HG02885 (cell line): ENCODE measurements around the gene OGFRL1.

Experiments used
- ATAC-seq: cut with Tn5 transposase; IDR thresholded peaks from one replicate; pipeline ENCODE4 v1.9.1; 2021; ENCODE audit warnings: mild to moderate bottlenecking; ENCODE audit not compliant: unreplicated experiment, poor library complexity

OGFRL1 gene

GRCh38 chr6:71280701-71281100 is 7.9 kb upstream of the OGFRL1 start:
- no peak for ATAC-seq

- no peak for ATAC-seq
Measured at GRCh38 chr6:71284785-71285184, 3.8 kb upstream of the OGFRL1 start.

DNA sequence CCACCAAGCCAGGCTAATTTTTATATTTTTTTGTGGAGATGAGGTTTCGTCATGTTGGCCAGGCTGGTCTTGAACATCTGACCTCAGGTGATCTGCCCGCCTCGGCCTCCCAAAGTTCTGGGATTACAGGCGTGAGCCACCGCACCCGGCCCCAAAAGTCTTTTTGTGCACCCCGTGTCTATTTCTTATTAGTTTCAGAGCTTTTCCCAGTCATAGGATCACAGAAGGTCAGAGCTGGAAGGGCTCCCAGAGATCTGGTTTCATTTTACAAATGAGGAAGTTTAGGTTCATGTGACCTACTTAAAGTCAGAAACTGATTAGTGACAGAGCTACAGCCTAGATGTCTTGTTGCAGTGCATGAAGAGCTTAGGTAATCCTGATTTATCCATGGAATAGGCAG is 1.6 kb upstream of the OGFRL1 start:
- no peak for ATAC-seq

DNA sequence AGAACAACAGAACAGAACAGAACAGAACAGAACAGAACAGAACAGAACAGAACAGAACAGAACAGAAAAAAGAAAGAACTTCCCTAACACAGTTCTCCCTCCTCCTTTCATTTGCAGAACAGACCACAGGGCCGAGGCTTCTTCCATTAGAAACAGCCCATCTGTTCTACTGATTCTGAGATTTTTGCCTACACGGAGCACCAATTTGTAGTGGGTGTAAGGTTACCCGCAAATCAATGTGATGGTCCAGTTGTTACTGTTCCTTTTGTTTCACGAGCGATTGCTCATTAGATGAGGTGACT is 734 bp upstream of the OGFRL1 start:
- no peak for ATAC-seq

DNA sequence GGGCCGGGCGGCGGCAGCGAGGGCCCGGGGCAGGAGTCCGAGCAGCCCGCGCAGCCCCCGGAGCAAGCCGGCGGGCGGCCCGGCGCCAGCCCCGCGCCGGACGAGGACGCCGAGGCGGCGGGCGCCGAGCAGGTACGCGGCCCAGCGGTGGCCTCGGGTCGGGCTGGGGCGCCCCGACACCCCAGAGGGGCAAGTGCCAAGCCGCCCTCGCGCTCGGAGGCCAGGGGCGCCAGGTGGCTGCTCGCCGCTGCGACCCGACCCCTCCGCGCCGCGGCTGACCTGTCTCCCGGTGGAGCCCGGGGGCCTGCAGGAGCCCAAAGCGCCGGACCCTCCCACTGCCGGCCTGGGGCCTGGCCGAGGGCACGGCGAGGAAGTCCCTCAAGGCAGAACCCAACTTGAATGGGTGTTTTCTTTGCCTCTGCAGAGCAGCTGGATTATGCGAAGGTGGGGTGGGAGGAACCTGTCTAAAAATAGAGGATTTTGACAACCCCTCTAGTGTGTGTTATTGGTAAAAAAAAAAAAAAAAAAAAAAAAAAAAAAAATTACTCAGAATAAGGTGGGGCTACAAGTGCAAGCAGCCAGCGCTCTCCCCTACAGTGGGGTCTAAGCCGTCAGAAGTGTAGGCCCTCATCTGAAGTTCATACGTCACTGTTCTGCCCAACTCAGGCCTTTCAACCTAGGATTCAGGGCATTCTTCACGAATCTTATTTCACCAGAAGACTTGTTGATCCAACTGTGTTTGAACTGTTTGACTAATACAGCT is 609 bp downstream of the OGFRL1 start:
- ATAC-seq, result peak; percentile 36

DNA sequence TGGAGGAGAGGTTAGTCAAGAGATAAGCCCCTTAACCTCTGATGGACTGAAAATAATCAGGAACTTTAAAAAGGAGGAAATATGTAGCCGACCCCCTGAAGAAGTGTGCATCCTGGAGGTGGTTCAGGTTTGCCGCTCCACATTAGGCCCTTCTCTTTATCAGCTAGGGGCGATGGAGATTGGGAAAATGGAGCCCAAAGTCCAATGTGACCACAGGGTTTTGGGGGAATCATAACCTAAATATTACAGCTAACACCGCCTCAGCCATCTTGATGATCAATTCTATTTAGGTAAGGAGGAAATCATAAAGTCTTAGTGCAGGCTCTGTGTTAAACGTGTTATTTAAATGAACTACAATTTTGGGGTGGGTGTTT is 1.2 kb downstream of the OGFRL1 start:
- no peak for ATAC-seq

DNA sequence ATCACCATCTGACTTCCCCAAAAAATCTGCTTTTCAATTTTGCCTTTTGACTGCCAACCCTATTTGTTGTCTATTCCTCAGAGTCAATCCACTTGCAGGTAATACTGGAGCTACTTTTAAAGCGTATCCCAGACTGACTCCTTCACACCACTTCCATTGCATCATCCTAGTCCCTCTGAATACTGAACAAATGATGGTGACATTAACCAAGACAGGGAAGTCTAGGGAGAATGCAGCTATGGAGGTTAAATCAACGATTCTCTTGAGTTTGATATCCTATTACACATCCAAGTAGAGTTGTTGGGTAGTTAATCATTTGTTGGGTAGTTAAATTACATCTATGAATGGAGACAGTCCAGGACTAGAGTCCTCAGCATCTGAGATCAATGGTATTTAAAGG is 2.0 kb downstream of the OGFRL1 start:
- ATAC-seq, result no peak

- no peak for ATAC-seq
Measured at GRCh38 chr6:71292001-71292400, 3.4 kb downstream of the OGFRL1 start.

- ATAC-seq, result no peak
Measured at GRCh38 chr6:71294121-71294523, 5.5 kb downstream of the OGFRL1 start.

DNA sequence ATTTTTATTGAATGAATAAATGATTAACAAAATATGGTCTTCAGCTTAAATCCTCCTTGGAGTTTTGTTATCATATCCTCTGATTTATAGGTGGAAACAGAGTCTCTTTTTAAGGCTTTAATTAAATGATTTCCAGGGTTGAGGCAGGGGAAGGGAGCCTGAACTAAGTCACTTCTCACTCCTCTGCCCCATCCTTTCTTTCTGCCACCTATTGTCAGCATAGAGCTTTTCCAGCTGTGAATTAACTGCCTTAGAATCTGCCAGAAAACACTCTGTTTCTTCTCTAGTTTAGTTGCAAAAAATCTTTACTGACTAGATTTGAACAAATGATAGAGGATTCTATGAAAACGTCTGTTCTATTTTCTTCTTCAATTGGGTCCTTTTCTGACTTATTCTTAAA is 9.8 kb downstream of the OGFRL1 start:
- no peak for ATAC-seq

DNA sequence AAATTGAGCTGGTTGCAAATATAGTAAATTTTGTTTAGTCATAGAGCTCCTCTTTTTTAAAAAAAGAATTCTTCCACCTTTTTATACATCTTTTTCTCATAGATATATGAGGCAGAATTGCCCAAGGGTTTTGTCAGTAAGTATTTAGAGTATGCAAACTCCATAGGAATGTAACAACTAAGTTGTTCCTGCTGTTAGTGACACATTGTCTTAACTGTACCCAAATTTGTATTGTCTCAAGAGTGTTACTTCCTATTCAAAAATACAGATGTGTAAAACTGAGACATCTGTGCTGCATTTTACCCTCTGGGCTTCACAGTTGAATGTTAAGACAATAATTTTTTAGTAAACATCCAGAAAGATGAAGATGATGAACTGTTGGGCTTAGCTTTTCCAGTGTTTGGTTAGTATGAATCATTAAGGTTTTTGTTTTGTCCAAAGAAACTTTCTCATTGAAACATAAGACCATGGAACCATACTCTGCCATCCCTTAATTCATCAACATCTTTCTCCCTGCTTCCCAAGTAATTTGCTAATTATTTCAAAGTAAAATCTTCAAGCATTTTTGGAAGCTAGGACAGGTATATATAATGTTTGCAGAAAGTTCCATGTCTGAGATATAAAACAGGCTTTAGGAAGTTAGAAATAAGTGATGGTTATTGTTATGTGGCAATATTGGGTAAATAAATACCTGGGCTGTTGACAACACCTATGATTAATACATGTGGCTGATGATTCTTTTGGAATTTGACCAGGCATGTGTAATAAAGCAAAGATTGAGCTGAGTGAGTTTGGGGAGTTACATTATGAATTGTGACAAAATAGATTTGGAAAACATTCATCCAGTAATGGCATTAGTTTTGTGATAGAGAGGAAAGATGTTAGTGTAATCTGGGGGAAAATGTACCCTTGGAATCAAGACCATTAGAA is 11.2 kb downstream of the OGFRL1 start:
- no peak for ATAC-seq

DNA sequence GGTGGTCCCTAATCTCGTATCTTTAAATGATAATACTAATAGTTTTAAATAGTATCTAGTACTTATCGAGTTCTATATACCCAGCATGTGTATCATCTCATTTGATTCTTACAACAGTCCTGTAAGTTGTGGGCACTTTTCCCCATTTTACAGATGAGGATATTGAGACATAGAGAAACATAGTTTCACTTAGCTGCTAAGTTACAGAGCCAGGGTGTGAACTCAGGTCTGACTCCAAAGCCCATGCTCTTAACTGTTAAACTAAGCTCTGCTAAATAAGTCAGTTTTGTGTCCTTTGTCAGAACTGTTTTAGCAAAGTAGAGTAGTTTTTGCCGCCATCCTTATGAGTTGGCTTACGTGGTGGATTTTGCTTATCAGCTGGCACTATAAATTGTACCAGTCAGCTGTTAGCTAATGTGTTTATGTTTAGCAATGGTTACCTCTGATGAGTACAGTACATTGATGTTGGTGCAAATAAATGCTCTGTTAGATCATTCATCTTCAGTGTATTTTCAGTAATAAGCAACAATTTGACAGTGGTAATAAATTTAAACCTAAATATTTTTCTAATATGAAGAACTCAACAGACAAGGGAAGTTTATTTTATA is 12.1 kb downstream of the OGFRL1 start:
- no peak for ATAC-seq

DNA sequence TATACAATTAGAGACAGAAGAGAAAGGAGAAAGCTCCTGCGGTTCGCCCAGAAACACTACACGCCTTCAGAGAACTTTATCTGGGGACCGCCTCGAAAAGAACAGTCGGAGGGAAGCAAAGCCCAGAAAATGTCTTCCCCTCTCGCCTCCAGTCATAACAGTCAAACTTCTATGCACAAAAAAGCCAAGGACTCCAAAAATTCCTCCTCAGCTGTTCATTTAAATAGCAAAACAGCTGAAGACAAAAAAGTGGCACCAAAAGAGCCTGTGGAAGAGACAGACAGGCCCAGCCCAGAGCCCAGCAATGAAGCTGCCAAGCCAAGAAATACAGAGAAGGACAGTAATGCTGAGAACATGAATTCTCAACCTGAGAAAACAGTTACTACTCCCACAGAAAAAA is 12.9 kb downstream of the OGFRL1 start:
- ATAC-seq, result no peak

- no peak for ATAC-seq
Measured at GRCh38 chr6:71309656-71310055, 21.0 kb downstream of the OGFRL1 start.

DNA sequence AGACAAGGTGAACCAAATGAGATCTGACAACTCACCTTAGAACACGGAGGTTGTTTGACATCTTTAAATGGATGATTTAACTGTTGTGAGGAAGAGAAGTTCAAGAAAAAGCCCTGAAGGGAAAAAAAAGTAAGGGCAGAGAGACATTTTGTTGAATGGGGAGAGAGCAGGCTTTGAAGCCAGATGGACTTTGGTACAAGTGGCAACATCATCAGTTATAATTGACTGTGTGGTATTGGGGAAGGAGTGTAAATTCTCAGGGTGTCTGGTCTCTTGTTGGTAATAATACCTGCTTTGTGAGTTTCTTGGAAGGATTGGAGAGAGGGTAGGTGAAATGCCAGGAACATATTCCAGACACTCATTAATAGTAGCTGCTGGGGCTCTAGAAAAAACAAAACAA is 21.6 kb downstream of the OGFRL1 start:
- ATAC-seq, result no peak

- ATAC-seq, result no peak
Measured at GRCh38 chr6:71312089-71312488, 23.5 kb downstream of the OGFRL1 start.

- no peak for ATAC-seq
Measured at GRCh38 chr6:71317441-71317840, 28.8 kb downstream of the OGFRL1 start.

DNA sequence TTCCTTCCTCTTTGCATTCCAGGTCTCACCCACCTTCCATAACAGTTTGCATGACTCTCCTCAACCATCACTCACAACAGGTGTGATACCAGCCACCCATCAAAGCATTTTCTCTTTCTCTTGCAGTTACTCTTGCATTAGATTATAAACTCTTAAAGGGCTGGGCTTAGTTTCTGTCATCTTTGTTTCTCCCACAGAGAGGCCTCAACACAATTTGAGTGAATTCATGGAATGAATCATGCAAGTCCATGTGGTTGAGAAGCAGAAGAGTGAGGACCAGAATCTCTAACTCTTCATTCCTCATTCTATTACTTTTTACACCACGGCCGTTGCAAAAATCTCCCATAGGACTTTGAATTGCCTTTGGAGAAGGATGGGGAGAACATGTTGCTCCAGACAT is 31.4 kb downstream of the OGFRL1 start:
- no peak for ATAC-seq

DNA sequence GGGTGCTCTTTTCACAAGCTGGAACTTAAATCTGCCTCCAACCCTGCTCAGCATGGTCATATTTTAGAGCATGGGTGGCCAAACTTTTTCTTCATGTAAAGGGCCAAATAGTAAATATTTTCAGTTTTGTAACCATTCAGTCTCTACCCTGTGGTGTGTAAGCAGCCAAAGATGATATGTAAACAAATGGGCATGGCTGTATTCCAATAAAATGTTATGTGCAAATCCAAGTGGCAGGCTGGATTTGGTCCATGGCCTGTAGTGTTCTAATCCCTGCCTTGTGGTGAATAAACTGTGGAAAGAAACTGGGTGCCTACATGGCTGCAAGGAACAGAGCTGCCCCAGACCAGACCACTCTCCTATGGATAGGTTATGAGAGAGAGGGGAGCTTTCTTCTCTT is 32.7 kb downstream of the OGFRL1 start:
- no peak for ATAC-seq

DNA sequence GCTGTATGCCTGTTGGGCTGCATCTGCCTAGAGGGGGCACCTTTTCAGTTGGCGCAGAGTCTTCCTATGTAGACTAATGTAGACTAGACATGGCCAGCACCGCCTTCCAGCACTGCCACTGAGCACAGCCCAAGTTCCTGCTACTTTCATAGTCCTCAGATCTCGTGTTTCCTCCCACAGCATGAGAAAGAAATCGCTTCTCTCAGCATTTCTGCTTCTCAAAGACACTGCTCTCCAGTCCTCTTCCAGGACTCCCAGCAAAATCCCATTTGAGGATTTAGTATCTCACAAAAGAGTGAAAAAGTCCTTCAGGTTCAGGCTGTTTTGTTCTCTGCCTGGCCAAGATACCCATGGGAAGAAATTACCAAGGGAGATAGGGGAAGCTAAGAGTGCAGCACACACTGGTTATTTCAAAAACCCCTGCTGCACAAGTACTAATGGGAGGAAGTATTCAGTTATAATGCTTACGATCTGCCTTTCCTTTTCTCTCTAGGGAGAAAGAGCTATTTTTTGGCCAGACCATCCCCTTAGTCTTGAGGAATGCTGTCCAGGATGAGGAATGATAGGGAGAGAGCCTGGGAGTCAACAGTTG is 35.7 kb downstream of the OGFRL1 start:
- no peak for ATAC-seq

- ATAC-seq, result no peak
Measured at GRCh38 chr6:71326611-71327010, 38.0 kb downstream of the OGFRL1 start.
